ENCODE measurements around the gene ST3GAL4.
"Not testable (repeated sequence)": the region's sequence is repeated elsewhere in the genome, so short reads cannot be mapped to it uniquely, and the experiment has no call there.

DNA sequence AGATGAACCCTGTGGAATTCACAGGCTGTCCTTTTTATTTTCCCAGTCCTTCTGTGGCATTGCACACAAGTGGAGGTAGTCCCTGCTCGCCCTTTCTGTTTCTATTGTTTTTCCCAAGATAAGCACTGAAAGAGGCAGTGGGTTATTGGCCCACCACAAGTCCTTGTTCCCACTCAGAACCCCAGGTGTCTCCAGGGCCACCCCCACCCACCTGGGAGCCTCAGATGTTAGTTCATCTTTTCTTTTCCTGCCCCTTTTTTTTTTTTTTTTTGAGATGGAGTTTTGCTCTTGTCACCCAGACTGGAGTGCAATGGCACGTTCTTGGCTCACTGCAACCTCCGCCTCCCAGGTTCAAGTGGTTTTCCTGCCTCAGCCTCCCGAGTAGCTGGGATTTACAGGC, 46.7 kb upstream of the ST3GAL4 start:
- TF ChIP-seq PTBP1 (IDR thresholded peaks at IDR 0.05; ENCODE audit: low read depth, low read length); ZNF324 (CRISPR knock-in tag; IDR thresholded peaks at IDR 0.05); KDM5B (IDR thresholded peaks at IDR 0.05; ENCODE audit: insufficient replicate concordance, low read depth, low read length); MAZ (CRISPR knock-in tag; conservative IDR thresholded peaks at IDR 0.05 in 1 of 2, IDR thresholded peaks at IDR 0.05 in 1 of 2); FOS (IDR thresholded peaks at IDR 0.05; ENCODE audit: extremely low read depth, insufficient read length); POLR2AphosphoS5 (IDR thresholded peaks at IDR 0.05; ENCODE audit: control insufficient read depth, insufficient read depth, low read depth, low read length); CBX8 (IDR thresholded peaks at IDR 0.05; ENCODE audit: borderline replicate concordance, extremely low read depth, low read depth, low read length, poor library complexity, severe bottlenecking); SRSF9 (IDR thresholded peaks at IDR 0.05; ENCODE audit: borderline replicate concordance, low read depth, low read length); PRPF4 (IDR thresholded peaks at IDR 0.05; ENCODE audit: insufficient read depth, low read depth, low read length, poor library complexity, severe bottlenecking); NRF1 (conservative IDR thresholded peaks at IDR 0.05 in 1 of 2, IDR thresholded peaks at IDR 0.05 in 1 of 2); BRCA1 (IDR thresholded peaks at IDR 0.05); BRCA1 (CRISPR knock-in tag; IDR thresholded peaks at IDR 0.05): not testable (repeated sequence)
- TF ChIP-seq, protein P1, sequence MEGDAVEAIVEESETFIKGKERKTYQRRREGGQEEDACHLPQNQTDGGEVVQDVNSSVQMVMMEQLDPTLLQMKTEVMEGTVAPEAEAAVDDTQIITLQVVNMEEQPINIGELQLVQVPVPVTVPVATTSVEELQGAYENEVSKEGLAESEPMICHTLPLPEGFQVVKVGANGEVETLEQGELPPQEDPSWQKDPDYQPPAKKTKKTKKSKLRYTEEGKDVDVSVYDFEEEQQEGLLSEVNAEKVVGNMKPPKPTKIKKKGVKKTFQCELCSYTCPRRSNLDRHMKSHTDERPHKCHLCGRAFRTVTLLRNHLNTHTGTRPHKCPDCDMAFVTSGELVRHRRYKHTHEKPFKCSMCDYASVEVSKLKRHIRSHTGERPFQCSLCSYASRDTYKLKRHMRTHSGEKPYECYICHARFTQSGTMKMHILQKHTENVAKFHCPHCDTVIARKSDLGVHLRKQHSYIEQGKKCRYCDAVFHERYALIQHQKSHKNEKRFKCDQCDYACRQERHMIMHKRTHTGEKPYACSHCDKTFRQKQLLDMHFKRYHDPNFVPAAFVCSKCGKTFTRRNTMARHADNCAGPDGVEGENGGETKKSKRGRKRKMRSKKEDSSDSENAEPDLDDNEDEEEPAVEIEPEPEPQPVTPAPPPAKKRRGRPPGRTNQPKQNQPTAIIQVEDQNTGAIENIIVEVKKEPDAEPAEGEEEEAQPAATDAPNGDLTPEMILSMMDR (IDR thresholded peaks at IDR 0.05 in 2 of 3, conservative IDR thresholded peaks at IDR 0.05 in 1 of 3; ENCODE audit: insufficient read depth in 2 of 3, low read depth in 1 of 3, low read length in 3 of 3), result not testable (repeated sequence)

Data from K562 (cell line).